Measurements from ENCODE around the gene PI4KA.
"Not testable (repeated sequence)": the region's sequence is repeated elsewhere in the genome, so short reads cannot be mapped to it uniquely, and the experiment has no call there.

The PI4KA gene

DNA sequence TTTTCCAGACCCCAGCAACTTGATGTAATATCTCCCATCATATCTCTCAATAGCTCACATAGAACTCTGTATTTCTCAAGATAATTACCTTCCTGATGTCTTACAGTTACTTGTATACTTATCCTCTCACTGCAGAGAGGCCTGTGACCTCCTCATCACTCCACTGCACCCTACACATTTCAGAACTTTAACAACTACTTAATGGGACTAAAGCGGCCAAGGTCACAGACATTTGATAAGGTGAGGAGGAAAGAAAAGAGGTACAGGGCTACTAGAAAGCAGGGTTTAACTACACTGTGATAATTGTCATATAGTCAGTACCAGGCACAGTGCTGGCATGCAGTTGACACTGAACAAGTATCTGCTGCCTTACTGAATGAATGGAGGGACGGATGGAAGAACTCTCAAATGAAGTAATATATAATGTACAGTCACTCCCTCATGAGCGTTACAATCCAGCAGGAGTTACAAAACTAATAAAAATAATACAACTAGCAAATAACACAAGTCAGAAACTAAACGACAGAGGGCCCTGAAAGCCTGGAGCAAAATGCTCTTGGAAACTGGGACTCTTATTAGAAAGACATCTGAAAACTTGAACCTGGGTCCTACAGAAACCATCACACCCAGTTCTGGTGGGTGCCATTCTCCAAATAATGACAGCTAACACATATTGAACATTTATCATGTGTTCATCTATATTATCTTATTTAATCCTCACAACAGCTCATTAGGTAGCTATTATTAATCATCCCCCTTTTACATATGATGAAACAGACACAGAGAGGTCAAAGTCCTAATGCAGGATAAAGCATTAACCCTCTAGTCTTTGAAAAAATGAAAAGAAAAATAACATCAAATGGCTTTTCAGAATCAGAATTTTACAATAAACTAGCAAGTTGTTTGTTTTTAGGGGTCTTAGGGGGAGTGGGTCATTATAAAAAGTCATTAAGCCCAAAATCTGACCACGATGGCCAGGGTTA lies 14.3 kb downstream of the PI4KA start:
- no peak for DNase-seq

DNA sequence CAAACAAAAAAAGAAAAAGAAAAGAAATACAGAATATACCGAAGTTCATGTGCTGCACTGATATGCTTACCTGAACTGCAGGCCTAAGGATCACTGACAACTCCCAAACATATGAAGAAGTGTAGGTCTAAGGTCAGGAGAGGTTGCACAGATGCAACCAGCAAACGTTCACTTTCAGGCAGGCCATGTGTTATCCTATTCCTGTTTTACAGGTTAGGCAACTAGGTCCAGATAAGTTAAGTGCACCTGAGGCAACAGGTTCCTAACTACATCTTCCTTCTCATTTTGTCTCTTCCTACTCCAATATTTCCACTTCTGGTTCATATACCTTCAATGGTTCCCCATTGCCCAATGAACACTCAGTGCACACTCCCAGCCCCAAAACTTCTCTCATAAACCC lies 15.1 kb downstream of the PI4KA start:
- no peak for DNase-seq

DNA sequence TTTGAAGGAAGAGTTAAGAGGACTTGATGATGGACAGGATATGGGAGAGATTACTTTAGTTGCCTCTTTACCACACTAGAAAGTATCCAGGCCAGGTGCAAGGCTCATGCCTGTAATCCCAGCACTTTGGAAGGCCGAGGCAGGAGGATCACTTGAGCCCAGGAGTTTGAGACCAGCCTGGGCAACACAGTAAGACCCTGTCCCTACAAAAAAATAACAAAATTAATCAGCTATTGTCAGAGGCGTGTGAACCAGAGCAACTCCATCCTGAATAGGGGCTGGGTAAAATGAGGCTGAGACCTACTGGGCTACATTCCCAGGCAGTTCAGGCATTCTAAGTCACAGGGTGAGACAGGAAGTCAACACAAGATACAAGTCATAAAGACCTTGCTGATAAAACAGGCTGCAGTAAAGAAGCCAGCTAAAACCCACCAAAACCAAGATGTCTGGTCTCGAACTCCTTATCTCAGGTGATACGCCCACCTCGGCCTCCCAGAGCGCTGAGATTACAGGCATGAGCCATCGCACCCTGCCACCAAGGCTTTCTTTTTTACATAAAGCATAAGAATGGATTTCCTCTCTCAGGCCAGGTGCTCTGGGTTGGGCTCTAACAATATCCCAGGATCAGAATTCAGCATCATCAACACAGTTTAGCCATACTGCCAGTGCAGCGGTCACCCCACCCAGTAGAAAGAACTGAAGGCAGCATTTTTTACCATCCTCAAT lies 17.8 kb downstream of the PI4KA start:
- no peak for DNase-seq

DNA sequence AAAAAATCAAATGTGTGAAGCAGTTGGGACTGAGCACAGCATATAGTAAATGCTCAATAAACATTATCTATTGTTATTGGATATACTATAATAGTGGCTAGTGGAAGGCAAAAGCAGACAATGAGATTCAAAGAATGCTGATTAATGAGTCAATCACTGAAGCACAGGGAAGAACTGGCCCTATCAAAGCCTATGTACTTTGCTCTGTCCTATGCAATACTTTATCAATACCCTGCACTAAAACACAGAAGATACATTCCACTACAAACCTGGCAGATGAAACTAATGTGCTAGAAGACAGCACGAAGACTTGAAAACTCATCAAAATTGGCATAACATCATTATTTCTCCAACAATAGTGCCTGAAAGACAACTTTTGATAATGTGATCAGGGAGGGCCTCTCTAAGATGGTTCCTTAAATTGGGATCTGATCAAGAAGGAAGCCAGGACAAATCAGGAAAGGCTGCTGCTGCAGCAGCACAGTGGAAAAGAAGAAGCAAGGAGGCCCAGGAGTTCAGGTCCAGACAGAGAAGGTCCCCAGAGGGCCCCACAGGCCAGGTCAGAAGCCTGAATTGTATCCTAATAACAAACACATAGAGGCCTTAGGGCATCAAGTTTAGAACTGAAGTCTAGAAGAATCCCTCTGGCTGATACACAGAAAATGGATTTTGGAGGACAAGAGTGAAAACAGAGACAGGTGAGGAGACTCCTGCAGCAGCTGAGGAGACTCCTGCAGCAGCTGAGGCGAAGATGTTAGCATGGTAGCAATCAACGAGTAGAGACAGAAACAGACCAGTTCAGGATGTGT lies 18.6 kb downstream of the PI4KA start:
- DNase-seq, result no peak

DNA sequence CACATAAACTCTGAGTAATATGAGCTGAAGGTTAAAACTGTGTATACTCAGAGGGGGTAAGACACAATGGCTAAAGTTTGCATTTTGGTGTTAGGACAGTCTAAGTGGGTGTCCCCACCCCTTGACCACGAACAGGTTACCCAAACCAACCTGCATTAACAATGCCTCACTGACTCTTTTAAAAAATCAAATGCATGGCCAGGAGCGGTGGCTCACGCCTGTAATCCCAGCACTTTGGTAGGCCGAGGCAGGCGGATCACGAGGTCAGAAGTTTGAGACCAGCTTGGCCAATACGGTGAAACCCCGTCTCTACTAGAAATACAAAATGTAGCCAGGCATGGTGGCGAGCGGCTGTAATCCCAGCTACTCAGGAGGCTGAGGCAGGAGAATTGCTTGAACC lies 19.3 kb downstream of the PI4KA start:
- not testable (repeated sequence) for DNase-seq

DNA sequence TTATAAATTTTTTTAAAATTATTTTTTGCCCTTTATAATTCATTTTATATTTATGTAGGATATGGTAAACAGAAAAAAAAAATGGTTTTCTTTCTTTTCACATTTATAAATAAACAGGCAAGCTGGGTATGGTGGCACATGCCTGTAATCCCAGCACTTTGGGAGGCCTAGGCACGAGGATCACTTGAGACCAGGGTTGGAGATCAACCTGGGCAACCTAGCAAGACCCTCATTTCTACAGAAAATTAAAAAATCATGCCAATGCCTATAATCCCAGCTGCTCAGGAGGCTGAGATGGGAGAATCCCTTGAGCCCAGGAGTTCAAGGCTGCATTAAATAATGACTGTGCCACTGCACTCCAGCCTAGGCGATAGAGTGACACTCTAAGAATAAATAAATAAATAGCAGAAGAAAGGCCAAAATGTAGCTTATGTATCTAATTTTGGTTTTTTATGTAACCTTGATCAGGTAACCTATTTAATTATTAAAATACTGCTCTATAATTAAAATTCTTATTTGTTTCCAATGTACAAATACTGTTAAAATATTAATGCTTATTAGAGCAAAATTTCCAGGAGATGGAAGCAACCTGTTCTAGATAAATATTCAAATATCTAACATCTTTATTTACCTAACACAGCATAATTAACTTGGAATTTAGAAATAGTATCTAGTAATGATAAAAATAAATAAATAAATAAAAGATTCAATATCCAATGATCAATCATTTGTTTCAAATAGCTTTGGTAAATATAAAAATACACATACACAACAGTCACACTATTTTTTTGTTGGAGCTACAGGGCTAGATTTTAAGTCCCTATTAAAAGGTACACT lies 21.4 kb downstream of the PI4KA start:
- no peak for DNase-seq

DNA sequence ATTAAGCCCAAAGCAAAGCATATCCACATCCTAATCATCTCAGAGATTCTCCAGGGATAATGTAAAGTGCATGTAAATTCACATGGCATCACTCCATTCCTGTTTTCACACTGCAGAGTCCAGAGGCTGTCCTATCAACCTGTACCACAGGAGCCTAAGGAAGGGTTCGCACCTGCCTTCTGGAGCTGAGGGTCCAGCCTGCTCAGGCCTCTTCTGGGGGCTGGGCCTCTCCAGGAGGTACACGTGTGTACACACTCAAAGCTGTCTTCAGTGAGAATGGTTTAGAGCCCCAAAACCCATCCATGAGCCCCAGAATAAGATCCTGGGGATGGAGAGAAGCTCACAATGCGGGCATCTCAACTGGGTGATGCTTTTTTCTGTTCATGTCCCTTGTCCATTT lies 23.9 kb downstream of the PI4KA start:
- DNase-seq, result no peak

DNA sequence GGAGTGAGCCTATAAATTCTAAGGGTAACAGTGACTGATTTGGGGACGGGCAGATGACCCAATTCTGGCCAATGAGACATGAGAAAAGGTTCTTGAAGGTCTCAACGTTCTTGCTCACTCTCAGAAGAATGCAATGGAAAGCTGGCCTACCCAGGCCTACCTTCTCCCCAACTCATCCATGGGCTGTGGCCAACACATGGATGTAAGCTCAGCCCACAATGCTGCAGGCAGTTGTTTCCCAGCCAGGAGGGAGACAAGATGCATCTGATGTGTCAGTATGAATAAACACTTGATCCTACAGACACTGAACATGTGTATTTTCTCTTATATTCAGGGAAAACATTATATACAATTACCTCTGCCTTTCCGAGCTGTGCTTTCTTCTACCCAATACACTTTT lies 24.4 kb downstream of the PI4KA start:
- no peak for DNase-seq

DNA sequence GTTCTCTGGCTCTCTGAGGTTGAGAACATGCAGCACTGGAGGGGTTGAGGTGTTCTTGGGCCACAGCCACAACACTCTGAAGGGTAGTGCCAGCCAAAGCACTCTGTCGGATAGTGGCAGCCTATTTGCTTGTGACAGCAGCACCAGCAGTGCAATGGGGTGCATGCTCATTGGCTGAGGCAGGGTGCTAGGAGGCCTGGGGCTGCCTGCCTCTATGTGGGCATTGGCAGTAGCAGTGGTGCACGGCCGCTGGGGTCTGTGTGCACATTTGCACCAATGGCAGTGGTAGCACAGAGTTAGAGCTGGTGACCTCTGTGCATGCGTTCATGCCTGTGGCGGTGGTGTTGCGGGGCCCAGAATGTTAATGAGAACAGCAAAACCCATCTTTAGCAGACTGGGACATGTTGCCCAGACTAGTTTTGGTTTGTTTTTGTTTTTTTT lies 25.4 kb downstream of the PI4KA start:
- DNase-seq, result no peak

DNA sequence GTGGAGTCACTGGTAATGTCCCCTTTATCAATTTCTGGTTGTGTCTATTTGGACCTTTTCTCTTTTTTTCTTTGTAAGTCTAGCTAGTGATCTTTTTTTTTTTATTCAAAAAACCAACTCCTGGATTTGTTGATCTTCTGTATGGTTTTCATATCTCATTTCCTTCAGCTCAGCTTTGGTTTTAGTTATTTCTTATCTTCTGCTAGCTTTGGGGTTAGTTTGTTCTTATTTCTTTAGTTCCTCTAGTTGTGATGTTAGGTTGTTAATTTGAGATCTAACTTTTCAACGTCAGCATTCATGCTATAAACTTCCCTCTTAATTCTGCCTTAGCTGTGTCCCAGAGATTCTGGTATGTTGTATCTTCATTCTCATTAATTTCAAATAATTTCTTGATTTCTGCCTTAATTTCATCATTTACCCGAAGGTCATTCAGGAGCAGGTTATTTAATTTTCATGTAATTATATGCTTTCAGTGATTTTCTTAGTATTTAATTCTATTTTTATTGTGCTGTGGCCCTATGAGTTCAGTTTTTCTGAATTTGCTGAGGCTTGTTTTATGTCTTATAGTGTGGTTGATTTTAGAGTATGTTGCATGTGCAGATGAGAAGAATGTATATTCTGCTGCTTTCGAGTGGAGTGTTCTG lies 29.0 kb downstream of the PI4KA start:
- no peak for DNase-seq

DNA sequence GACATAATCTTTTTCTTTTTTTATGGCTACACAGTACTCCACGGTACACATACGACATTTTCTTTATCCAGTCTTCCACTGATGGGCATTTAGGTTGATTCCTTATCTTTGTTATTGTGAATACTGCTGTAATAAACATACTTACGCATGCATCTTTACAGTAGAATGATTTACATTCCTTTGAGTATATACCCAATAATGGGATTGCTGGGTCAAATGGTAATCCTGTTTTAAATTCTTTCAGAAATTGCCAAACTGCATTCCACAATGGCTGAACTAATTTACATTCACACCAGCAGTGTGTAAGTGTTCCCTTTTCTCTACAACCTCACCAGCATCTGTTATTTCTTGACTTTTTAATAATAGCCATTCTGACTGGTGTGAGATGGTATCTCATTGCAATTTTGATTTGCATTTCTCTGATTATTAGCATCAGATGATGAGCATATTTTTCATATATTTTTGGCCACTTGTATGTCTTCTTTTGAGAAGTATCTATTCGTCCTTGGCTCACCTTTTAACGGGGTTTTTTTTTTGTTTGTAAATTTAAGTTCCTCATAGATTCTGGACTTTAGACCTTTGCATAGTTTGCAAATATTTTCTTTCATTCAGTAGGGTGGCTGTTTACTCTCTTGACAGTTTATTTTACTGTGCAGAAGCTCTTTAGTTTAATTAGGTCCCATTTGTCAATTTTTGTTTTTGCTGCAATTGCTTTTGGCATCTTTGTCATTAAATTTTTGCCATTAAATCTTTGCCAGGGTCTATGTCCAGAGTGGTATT lies 32.0 kb downstream of the PI4KA start:
- not testable (repeated sequence) for DNase-seq

DNA sequence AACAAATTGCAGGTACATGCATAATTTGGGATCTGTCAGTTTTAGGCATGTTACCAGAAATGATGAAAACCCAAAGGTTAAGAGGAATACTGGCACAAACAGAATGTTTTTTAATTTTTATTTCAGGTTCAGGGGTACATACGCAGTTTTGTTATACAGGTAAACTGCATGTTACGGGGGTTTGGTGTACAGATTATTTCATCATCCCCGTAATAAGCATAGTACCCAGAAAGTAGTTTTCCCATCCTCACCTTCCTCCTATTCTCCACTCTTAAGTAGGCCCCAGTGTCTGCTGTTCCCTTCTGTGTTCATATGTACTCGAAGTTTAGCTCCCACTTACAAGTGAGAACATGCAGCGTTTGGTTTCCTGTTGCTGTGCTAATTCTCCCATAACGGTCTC lies 33.0 kb downstream of the PI4KA start:
- DNase-seq, result no peak

DNA sequence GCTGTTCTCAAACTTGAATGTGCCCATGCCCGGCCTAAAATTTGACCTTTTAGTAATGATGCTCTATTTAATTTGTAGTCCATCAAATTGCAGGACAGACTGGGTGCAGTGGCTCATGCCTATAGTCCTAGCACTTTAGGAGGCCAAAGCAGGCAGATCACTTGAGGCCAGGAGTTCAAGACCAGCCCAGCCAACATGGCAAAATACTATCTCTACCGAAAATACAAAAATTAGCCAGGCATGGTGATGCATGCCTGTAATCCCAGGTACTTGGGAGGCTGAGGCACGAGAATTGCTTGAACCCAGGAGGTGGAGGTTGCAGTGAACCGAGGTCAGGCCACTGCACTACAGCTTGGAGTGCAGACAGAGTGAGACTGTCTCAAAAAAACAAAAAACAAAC lies 33.4 kb downstream of the PI4KA start:
- DNase-seq, result not testable (repeated sequence)

DNA sequence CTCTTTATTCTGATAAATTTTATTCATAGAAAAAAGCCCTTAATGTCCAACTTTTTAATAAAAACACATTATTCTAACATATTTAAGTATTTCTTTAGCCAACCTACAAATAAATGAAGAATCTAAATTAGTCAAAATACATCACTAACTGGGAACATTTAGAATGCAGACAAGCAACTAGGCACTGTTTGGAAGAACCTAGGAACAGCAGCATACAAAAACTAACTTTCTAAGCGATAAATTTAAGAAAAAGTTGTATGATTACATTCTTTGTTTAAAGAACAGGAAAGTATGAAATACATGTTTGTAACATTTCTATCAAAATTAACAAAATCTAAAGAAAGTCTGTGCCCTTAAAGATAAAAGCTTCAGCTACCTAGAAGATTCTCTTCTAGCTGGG lies 35.3 kb downstream of the PI4KA start:
- no peak for DNase-seq

DNA sequence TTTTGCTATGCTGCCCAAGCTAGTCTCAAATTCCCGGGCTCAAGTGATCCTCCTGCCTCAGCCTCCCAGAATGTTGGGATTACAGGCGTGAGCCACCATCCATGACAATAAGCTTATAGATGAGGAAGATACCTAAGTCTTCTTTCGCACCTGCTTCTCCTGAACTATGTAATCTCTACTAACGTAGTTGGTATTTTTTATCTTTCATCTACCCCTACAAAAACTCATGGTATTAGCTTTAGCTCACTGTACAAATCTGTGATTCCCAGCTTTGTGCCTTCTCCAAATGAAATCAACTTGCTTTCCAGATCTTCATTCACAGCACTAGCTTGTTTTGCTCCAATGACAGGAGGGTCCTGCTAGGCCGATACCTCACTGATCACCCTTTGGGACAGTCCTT lies 36.4 kb downstream of the PI4KA start:
- no peak for DNase-seq

DNA sequence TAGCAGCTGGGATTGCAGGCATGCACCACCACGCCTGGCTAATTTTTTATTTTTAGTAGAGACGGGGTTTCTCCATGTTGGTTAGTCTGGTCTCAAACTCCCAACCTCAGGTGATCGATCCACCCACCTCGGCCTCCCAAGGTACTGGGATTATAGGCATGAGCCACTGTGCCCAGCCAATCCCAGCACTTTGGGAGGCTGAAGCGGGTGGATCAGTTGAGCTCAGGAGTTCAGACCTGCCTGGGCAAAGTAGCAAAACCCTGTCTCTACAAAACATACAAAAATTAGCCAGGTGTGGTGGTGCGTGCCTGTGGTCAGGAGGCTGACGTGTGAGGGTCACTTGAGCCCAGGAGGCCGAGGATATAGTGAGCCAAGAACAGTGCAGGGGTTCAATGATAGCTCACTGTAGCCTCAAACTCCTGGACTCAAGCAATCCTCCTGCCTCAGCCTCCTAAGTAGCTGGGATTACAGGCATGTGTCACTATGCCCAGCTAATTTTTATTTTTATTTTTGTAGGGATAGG lies 36.8 kb downstream of the PI4KA start:
- not testable (repeated sequence) for DNase-seq

DNA sequence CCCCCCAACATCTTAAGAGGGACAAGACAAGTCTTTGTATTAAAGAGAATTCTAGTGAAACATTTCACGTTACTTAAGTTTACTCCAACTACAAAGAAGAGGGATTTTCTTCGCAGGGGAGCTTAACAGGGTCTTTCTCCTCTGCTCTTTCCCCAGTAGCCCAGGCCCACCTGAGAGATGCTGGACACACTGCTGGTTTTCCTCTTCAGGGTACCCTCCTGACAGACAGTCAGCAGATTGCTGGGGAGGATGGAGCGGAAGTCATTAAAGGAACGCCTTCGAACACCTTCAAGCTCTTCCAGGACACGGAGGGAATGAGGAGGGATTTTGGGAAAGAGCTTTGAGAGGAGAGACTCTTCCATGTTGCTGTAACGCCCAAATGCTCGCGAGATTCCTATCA lies 39.1 kb downstream of the PI4KA start:
- DNase-seq, result no peak

DNA sequence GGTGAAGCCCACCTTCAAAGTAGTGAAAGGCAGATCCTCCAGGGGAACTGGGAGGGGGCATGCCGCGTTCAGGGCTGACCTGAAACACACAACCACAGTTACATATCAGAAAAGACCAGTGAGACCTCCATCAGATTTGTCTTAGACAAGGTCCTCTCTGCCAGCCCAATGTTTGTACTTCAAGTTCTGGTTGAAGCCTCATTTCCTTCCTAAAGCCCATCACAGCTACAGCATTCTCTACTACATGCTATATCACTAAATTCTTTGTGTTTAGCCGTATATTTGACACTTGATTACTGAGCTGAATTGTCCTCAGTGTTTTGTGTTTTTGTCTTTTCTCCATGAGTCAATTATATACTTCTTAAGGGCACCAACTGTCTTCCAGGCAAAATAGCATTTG lies 40.1 kb downstream of the PI4KA start:
- no peak for DNase-seq

DNA sequence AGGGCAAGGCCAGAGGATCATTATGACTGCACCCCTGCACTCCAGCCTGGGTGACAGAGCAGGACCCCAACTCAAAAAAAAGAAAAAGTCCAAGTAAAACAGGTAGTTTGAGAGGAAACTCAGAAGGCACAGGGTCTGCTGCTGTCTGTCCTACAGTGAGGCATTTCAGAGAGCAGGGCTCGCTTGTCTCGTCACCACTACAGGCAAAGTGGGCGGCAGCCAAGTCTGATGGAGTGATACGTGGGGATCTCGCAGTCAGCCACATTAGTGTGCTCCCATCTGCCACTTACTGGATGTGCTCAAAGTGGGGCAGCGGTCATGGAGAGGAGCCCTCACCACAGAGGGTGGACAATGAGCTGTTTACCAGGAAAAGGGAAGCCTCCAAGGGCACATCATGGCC lies 42.1 kb downstream of the PI4KA start:
- DNase-seq, result no peak

DNA sequence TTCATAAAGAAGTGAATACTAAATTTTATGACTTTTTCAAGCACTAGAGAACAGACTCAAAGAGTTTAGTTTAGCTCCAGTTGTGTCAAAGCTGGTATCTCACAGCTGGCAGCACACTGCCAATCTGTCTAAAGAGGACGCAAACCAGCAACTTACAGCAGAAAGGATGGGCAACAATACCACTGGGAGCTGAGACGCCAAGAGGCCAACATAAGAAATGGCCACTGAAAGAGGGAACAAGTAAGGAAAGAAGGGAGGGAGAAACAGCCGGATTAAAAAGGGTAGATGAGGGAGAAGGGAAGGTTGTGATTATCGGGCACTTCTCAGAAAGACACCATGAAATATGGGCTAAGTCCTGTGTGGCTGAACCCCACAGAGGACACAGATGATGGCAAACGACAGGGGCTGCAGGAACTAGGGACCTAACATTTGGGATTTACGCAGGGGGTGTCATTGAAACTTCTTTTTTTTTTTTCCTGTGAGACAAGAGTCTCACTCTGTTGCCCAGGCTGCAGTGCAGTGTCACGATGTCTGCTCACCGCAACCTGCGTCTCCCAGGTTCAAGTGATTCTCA lies 43.0 kb downstream of the PI4KA start:
- DNase-seq, result no peak

Measured in stimulated activated CD4-positive, alpha-beta T cell treated with anti-CD3 and anti-CD28 coated beads, Interleukin-4, amount 100 ng/mL, for 4 hours (primary cell).